PC-9 (cell line): ENCODE data around the gene FBXL5. TPM values are rescaled to one million over a fixed set of nuclear protein-coding genes. Genes with fewer than 3 reads are reported as not detected.

Source experiments
- BruUV-seq: library from RNA; stranded (reverse); fragments of 400-500 nt; replicated peaks from 2 replicates; lab custom pipeline; 2021; lab: Mats Ljungman, UMichigan
- CTCF ChIA-PET: fragments of 300-600 bp; sonication (Branson Sonifier 250); formaldehyde crosslinking; loops from one replicate; lab custom pipeline; 2022; ENCODE audit warnings: antibody characterized with exemption; lab: Charles Lee
- POLR2A ChIA-PET: fragments of 300-600 bp; sonication (Branson Sonifier 250); formaldehyde crosslinking; loops from one replicate; lab custom pipeline; 2022; ENCODE audit warnings: antibody characterized with exemption; ENCODE audit not compliant: unreplicated experiment; lab: Charles Lee
- DNase-seq, 2 experiments: peaks; one replicate each; pipeline versions ENCODE4 v3.0.0 to v3.0.0-alpha.2; 2015 to 2022; ENCODE audit warnings: mixed read lengths in 1 of 2
- H2AFZ ChIP-seq: fragments of 200-600 bp; sonication (generic); 2 replicates; pipeline ENCODE4 v1.8.1; 2017; ENCODE audit warnings: antibody characterized with exemption
- H3F3A ChIP-seq: fragments of 200-600 bp; sonication (generic); 2 replicates; pipeline ENCODE4 v1.8.1; 2017; ENCODE audit warnings: antibody characterized with exemption, mild to moderate bottlenecking, low read depth; ENCODE audit not compliant: insufficient read depth
- H3K27ac ChIP-seq: fragments of 200-600 bp; sonication (generic); 2 replicates; pipeline ENCODE4 v1.6.1; 2016; ENCODE audit warnings: mixed run types
- H3K27me3 ChIP-seq: fragments of 200-600 bp; sonication (generic); 2 replicates; pipeline ENCODE4 v1.6.1; 2016; ENCODE audit warnings: low read depth, mixed run types; ENCODE audit not compliant: insufficient read depth
- H3K36me3 ChIP-seq: fragments of 200-600 bp; sonication (generic); 2 replicates; pipeline ENCODE4 v1.6.1; 2016; ENCODE audit warnings: low read depth, mixed run types
- H3K4me1 ChIP-seq: fragments of 200-600 bp; sonication (generic); replicated peaks from 2 replicates; pipeline ENCODE4 v1.6.1; 2016; ENCODE audit warnings: mixed run types; ENCODE audit not compliant: insufficient read depth
- H3K4me2 ChIP-seq: fragments of 200-600 bp; sonication (generic); 2 replicates; pipeline ENCODE4 v1.6.1; 2017; ENCODE audit warnings: mixed run types
- H3K4me3 ChIP-seq: fragments of 200-600 bp; sonication (generic); 2 replicates; pipeline ENCODE4 v1.6.1; 2016; ENCODE audit warnings: mixed run types
- H3K79me2 ChIP-seq: fragments of 200-600 bp; sonication (generic); 2 replicates; pipeline ENCODE4 v1.6.1; 2017; ENCODE audit warnings: low read depth, mixed run types
- H3K9me2 ChIP-seq: fragments of 200-600 bp; sonication (generic); 2 replicates; pipeline ENCODE4 v1.8.1; 2017; ENCODE audit warnings: mild to moderate bottlenecking; ENCODE audit not compliant: insufficient read depth
- H3K9me3 ChIP-seq: fragments of 200-600 bp; sonication (generic); 2 replicates; pipeline ENCODE4 v1.8.1; 2016; ENCODE audit warnings: low read depth; ENCODE audit not compliant: insufficient read depth
- H4K20me1 ChIP-seq: fragments of 200-600 bp; sonication (generic); 2 replicates; pipeline ENCODE4 v1.8.1; 2017; ENCODE audit not compliant: insufficient read depth
- EZH2 ChIP-seq: fragments of 200-600 bp; sonication (generic); IDR thresholded peaks from 2 replicates; pipeline ENCODE4 v1.8.0; 2017; ENCODE audit warnings: antibody characterized with exemption, low read depth
- intact Hi-C: fragments of 100-400 bp; cut with micrococcal nuclease; formaldehyde crosslinking; loops from one replicate; pipeline ENCODE4 v1.10.0; 2022; ENCODE audit not compliant: unreplicated experiment
- total RNA-seq: library from RNA; stranded (reverse); gene quantifications from 2 replicates; pipeline ENCODE4 v1.2.3, GENCODE V29; 2021
- TF ChIP-seq, protein P1 (sequence below): fragments of 200-600 bp; sonication (generic); conservative IDR thresholded peaks from 2 replicates; pipeline ENCODE4 v1.6.1; 2017; ENCODE audit warnings: mixed run types, antibody characterized with exemption, mild to moderate bottlenecking, moderate library complexity

Gene FBXL5
- total RNA-seq, 1 experiment from 2014 or later: 40.7 TPM

DNA sequence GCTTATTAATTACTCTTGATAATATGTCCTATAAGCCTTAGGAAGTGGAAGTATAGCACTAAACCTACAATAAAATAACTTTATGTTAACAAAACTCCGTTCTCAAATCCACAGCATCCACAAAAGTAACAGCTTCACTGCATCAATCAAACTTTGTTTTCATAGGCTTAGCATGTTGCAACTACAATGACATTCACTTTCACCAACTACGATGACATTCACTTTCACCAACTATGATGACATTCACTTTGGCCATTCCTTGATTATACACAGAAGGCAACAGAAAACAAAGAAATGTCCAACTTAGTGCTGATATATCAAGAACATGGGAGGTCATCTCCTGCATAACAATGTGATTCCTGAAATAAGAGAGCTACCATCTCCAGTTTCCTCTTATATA lies 44.3 kb downstream of the FBXL5 start:
- no peaks in the 10 kb centered on the region for H3K27me3 ChIP-seq
- intact Hi-C loops: no loop called here
- H4K20me1 ChIP-seq: no peaks in the 10 kb centered on the region
- no peak overlapping the region for H3K4me3 ChIP-seq
- no peaks in the 10 kb centered on the region for H3K9me3 ChIP-seq
- TF ChIP-seq, protein P1, sequence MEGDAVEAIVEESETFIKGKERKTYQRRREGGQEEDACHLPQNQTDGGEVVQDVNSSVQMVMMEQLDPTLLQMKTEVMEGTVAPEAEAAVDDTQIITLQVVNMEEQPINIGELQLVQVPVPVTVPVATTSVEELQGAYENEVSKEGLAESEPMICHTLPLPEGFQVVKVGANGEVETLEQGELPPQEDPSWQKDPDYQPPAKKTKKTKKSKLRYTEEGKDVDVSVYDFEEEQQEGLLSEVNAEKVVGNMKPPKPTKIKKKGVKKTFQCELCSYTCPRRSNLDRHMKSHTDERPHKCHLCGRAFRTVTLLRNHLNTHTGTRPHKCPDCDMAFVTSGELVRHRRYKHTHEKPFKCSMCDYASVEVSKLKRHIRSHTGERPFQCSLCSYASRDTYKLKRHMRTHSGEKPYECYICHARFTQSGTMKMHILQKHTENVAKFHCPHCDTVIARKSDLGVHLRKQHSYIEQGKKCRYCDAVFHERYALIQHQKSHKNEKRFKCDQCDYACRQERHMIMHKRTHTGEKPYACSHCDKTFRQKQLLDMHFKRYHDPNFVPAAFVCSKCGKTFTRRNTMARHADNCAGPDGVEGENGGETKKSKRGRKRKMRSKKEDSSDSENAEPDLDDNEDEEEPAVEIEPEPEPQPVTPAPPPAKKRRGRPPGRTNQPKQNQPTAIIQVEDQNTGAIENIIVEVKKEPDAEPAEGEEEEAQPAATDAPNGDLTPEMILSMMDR: no peak
- TF ChIP-seq EZH2: no peak
- no peak overlapping the region for H2AFZ ChIP-seq
- H3K4me1 ChIP-seq: no peaks in the 10 kb centered on the region
- no peak overlapping the region for H3K27ac ChIP-seq
- H3K36me3 ChIP-seq: no peaks in the 10 kb centered on the region
- no peaks in the 10 kb centered on the region for H3K9me2 ChIP-seq
- DNase-seq: no peak
- ChIA-PET POLR2A (no interaction called here), CTCF (no interaction called here)
- H3F3A ChIP-seq: no peaks in the 10 kb centered on the region
- no peaks in the 10 kb centered on the region for H3K79me2 ChIP-seq
- H3K4me2 ChIP-seq: no peak overlapping the region
- no TSS peak for BruUV-seq

DNA sequence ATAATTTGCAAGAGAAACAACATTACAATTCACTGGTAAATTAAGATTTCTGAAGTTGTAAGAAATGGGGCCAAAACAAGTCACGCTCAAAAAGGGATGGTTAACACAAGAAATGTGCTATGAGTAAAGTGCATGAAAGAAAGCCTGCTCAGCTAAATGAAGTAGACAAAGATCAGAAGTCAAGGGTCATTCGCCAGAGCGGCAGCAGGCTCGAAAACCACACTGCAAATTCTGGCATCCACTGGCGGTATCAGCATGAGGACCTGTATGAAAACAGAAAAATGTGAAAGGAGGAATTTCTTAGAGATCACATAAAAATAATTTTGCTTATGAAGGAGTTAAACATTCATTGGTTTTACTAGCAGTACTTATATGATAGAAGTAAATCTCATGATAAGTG lies 49.6 kb downstream of the FBXL5 start:
- no peaks in the 10 kb centered on the region for H4K20me1 ChIP-seq
- TF ChIP-seq, protein P1: no peak
- no peak for TF ChIP-seq EZH2
- ChIA-PET CTCF (no interaction called here), POLR2A (no interaction called here)
- no peaks in the 10 kb centered on the region for H3K27me3 ChIP-seq
- no peaks in the 10 kb centered on the region for H3F3A ChIP-seq
- DNase-seq: no peak
- no peaks in the 10 kb centered on the region for H3K9me3 ChIP-seq
- H3K79me2 ChIP-seq: no peaks in the 10 kb centered on the region
- H3K4me2 ChIP-seq: no peak overlapping the region
- intact Hi-C loops: no loop called here
- H3K9me2 ChIP-seq: no peaks in the 10 kb centered on the region
- no peak overlapping the region for H3K4me3 ChIP-seq
- no peak overlapping the region for H2AFZ ChIP-seq
- no TSS peak for BruUV-seq
- no peak overlapping the region for H3K27ac ChIP-seq
- no peaks in the 10 kb centered on the region for H3K36me3 ChIP-seq
- no peaks in the 10 kb centered on the region for H3K4me1 ChIP-seq

GRCh38 chr4:15601862-15602261 lies 53.3 kb downstream of the FBXL5 start:
- intact Hi-C loops: no loop called here
- TF ChIP-seq EZH2: no peak
- TF ChIP-seq, protein P1: no peak
- POLR2A ChIA-PET: no interaction called here
- H3K4me2 ChIP-seq: no peak overlapping the region
- H2AFZ ChIP-seq: no peak overlapping the region
- no peaks in the 10 kb centered on the region for H3F3A ChIP-seq
- no peaks in the 10 kb centered on the region for H3K9me2 ChIP-seq
- DNase-seq: no peak
- no TSS peak for BruUV-seq
- H3K9me3 ChIP-seq: no peaks in the 10 kb centered on the region
- no peaks in the 10 kb centered on the region for H3K27me3 ChIP-seq
- no peaks in the 10 kb centered on the region for H3K79me2 ChIP-seq
- no peaks in the 10 kb centered on the region for H3K36me3 ChIP-seq
- no peak overlapping the region for H3K4me3 ChIP-seq
- H4K20me1 ChIP-seq: no peaks in the 10 kb centered on the region
- no peak overlapping the region for H3K27ac ChIP-seq
- no peaks in the 10 kb centered on the region for H3K4me1 ChIP-seq
- CTCF ChIA-PET: no interaction called here
